ENCODE data around the gene GPATCH4.
A peak's percentile ranks its signal among the peaks of the same experiment; 100 is the strongest.
"Not testable (repeated sequence)": the region's sequence is repeated elsewhere in the genome, so short reads cannot be mapped to it uniquely, and the experiment has no call there.

GPATCH4 gene

GRCh38 chr1:156594190-156594589 lies 7.1 kb downstream of the GPATCH4 start:
- no peak for DNase-seq

GRCh38 chr1:156593661-156593989 lies 7.7 kb downstream of the GPATCH4 start:
- DNase-seq = no peak

- no peak for DNase-seq
Observed at GRCh38 chr1:156592910-156593660, 8.2 kb downstream of the GPATCH4 start.

DNA sequence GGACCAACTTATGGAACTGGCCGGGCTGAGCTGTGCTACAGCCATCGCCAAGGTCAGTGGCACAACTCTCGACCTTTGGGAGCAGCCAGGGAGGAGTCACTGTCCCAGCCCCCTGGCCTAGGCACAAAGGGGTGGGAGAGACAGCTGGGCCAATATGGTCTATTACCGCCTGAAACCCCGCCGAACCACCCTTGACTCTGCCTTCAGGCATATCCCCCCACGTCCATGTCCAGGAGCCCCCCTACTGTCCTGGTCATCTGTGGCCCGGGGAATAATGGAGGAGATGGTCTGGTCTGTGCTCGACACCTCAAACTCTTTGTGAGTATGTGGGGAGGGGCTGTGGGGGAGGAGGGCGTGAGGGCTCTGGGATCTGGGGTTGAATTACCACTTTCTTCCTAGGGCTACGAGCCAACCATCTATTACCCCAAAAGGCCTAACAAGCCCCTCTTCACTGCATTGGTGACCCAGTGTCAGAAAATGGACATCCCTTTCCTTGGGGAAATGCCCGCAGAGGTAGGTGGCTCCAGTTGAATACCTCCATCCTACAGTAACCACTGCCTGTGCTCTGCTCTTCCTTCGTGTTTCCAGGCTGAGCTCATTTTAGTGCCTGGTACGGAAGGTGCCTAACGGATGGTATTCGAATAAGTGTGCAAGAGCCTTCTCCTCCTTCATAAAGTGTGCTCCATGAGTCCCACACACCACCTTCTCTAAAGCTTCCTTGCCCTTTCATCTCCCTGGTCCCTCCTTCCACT lies 8.9 kb downstream of the GPATCH4 start:
- no peak for DNase-seq

- peak; percentile 86 for DNase-seq
Observed at GRCh38 chr1:156591432-156592157, 9.7 kb downstream of the GPATCH4 start, which contains the start of gene NAXE. TSS of gene NAXE (plus strand) at chr1:156591776. CDS start at chr1:156591805, 29 bp downstream.

DNA sequence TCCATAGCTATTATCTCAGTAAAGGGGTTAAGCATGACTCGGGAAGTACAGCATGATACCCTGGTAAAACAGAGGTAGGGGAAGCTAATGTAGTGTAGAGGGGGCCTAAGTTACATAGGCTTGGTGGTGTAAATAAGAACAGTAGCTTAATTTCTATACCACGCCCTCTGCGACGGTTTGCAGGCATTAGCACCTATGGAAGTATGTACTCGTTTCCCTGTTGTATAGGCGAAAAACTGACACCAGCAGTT lies 10.2 kb downstream of the GPATCH4 start:
- no peak for DNase-seq

- DNase-seq = no peak
Observed at GRCh38 chr1:156590326-156591180, 10.7 kb downstream of the GPATCH4 start.

- DNase-seq = no peak
Observed at GRCh38 chr1:156589546-156589945, 11.7 kb downstream of the GPATCH4 start.

DNA sequence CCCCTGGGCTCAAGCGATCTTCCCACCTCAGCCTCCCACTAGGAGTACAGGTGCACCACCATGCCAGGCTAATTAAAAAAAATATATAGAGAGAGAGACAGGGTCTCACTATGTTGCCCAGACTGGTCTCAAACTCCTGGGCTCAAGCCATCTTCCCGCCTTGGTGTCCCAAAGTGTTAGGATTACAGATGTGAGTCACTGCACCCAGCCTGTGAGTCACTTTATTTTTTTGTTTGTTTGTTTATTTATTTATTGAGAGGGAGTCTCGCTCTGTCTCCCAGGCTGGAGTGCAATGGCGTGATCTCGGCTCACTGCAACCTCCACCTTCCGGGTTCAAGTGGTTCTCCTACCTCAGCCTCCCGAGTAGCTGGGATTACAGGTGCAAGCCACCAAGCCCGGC lies 13.4 kb downstream of the GPATCH4 start:
- not testable (repeated sequence) for DNase-seq

DNA sequence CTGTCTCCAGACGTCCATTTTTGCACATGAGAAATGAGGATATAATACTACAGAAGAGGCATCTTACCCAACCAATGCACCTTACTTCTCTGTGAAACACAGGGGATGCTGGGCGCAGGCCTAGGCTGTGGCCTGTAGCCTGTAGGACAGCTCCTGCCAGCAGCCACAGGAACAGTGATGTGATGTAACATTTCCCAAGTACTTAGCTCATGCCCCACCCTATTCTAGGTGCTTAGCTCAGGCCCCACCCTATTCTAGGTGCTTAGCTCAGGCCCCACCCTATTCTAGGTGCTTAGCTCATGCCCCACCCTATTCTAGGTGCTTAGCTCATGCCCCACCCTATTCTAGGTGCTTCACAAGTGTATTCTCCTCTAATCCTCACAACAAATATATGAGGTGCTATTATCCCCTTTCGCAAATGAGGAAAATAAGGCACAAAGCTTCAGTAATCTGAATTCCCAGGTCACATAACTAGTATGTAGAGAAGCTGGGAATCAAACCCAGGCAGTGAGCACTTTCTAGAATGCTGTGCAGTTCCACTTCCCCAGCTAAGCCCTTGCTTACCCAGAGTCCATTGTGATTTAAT lies 14.3 kb downstream of the GPATCH4 start:
- no peak for DNase-seq

- no peak for DNase-seq
Observed at GRCh38 chr1:156586323-156586722, 15.0 kb downstream of the GPATCH4 start.

DNA sequence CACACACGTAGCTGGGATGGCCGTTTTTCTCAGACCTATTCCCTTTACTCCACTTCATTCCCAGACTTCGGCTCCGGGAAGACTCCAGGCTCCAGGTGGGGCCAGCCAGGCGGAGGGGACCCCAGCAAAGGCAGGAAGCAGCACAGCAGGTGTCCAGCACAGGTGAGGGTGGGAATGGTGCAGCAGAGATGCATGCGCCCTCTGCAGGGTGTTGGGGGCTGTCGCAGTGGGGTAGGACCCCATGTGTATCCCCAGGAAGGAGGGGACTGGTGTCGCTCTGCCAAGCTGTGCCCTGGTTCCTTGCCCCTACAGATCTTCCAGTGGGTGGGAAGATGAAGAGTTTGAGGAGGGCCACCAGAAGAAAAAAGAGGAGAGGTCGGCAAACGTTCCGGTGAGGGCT lies 16.5 kb downstream of the GPATCH4 start:
- DNase-seq = no peak

GRCh38 chr1:156583821-156584622 lies 17.3 kb downstream of the GPATCH4 start:
- peak; percentile 84 for DNase-seq

DNA sequence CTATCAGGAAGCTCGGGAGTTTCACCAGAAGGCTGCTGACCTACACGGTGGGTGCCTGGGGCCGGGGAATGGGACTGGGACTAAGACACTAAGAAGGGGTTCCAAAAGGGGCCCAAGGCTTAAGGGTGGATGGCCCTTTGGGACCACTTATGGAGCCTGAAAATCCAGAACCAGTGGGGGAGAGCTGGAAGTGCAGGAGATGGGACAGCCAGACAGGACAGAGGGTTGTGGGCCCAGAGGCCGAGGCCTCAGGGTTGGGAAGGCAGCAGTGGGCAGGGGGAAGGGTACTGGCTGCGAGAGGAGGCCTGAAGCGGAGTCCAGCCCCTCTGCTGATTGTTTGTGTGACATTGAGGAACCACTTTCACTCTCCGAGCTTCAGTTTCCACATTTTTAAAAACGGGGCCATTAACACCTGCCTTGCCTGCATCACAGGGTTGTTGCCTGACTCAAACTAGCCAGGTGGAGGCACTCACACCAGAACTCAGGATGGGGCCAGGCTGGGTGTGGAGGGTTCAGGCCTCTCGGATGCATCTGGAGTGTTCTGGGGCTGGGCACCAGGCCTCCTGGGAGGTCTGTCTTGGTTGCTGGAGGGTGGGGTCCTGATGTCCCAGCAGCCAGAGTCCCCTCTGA lies 18.8 kb downstream of the GPATCH4 start:
- peak; percentile 67 for DNase-seq

DNA sequence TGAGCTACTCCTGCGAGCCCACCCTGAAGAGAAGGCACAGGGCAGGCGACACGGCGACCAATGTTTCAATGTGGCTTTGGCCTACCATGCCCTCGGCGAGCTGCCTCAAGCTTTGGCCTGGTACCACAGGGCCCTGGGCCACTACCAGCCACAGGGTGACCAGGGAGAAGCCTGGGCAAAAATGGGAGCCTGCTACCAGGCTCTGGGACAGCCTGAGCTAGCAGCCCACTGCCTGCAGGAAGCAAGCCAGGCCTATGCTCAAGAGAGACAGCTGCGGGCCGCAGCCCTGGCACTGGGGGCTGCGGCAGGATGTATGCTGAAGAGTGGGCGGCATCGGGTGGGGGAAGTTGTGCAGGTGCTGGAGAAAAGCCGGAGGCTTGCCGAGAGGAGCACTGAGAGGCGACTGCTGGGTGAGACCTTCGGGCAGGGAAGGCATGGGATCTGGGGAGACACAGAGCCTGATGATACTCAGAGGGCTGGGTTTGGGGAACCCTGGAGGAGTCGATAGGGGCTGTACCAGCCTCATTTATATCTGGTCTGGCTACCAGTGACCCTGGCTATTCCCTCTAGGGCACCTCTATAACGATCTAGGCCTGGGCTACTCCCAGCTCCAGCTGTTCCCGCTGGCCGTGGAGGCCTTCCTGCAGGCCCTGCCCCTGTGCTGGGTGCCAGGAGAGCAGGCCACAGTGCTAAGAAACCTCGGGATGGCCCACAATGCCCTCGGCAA lies 19.5 kb downstream of the GPATCH4 start:
- DNase-seq = peak; percentile 80

DNA sequence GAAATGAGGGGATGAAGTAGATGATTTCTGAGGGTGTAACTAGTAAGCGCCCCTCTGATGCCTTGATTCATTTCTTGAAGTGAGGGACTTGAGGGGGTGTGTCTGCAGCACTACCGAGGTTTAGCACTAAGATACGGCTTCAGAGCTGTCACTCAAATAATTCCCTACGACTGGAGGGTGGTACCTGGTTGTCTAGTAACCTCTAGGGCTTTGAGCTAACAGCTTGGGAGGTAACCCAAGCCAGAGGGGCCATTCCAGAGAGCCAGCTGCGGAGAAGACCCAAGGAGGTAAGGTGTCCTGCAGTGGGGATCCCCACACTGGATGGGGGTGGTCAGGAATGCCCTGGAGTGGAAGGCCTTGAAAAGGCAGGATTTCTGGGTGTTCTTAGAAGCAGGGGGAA lies 21.8 kb downstream of the GPATCH4 start, which contains the start of gene TTC24:
TSS of gene TTC24 (plus strand) at position 252 of the 400 bp plus-strand sequence. CDS start 1,642 bp downstream, outside the sequence.
- no peak for DNase-seq

DNA sequence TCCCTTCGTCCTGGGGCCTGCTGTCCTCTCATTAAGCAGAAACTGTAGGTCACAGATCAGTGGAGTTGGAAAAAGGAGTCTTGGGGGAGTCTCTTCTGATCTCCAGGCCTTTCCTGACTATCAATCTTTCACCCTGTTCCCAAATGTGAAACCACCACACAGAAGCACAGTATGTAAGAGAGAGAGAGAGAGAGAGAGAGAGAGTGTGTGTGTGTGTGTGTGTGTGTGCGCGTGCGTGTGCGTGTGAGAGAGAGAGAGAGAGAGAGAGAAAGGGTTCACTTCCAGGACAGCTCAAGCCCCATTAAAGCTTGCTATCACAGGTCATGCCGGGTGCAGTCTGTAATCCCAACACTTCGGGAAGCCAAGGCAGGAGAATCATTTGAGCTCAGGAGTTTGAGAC lies 23.2 kb downstream of the GPATCH4 start:
- no peak for DNase-seq

DNA sequence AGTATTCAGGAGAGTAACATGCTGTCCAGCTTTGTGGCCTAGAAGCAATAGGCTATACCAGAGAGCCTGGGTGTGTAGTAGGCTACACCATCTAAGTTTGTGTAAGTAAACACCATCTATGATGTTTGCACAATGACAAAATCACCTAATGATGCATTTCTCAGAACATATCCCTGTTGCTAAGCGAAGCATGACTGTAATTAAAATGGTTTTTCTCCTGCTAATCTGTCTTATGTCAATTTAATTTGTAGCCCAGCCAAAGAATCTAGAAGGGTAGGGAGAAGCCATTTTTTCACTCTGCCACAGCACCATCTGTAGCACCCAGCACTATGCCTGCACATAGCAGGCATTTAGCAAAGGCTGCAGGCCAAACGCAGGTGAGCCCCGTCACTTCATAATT lies 23.7 kb downstream of the GPATCH4 start:
- DNase-seq = no peak

DNA sequence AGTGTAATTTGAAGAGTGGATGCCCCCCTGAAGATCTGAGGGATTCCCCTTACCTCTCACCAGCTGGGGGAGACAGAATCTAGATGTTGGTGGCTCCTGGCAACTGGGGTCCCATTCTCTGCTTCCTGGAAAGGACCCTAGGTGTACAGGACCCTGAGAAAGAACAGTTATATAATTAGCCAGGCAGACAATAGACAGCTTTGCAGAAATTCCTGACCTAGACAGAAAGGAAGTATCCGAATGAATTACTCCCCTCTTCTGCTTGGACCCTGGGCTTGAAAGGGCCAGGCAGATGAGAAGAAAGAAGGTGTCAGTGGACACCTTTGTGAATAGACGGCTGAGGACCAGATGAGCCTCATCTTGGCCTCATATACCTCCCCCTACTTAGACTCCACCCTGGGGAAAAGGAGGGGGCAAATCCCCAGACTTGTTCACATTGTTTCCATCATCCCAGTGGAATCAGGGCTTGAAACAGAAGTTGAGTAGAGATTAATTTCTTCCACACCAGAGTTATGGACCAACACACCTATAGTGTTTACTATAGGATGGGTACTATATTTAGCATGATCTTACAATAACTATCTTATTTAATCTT lies 27.1 kb downstream of the GPATCH4 start:
- no peak for DNase-seq

DNA sequence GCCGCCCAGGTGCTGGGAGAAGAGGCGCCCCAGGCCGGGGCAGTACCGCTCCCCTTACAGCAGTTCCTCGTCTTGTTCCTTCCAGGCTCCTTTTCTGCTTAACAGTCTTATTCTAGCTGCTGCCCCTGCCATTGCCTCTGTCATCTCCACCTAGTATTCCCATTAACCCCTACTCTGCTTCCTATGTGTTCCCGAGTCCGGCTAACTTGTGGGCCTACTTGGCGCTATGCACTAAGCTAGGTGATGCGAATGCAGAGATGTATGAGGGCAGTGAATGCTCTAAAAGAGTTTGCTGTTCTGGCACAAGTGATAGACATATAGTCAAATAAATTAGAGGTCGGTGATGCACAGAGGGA lies 28.6 kb downstream of the GPATCH4 start:
- no peak for DNase-seq

Data from activated CD8-positive, alpha-beta memory T cell treated with anti-CD3 and anti-CD28 coated beads, Interleukin-2, amount 50 U/mL, for 48 hours (primary cell).